ENCODE measurements around the gene MAP2. TPM values are rescaled to one million over a fixed set of nuclear protein-coding genes. Genes with fewer than 3 reads are reported as not detected.

MAP2 gene
- total and polyA plus RNA-seq, 10 of the 15 experiments (the other 5 are each of a cell fraction or from before 2014, with no cell fraction given): 0.01 TPM; not detected in 9

GRCh38 chr2:209456489-209456888 lies 32.6 kb downstream of the MAP2 start:
- Histone ChIP-seq H3K4me1 (ENCODE audit: control insufficient read depth, insufficient read depth, low read length) (no peaks in the 10 kb centered on the region), H3K4me2 (ENCODE audit: control insufficient read depth, insufficient read depth) (no peak overlapping the region), H3K27ac (ENCODE audit: control insufficient read depth, insufficient read depth) (no peak overlapping the region), H3K79me2 (ENCODE audit: control insufficient read depth, insufficient read depth, low read length) (no peaks in the 10 kb centered on the region), H3K9me3 (replicated peaks; ENCODE audit: control insufficient read depth, insufficient read depth, low read length) (no peaks in the 10 kb centered on the region), H4K20me1 (ENCODE audit: control insufficient read depth, insufficient read depth) (no peaks in the 10 kb centered on the region), H2AFZ (ENCODE audit: control insufficient read depth, low read depth, low read length) (no peak overlapping the region), H3K27me3 (replicated peaks in 1 of 2; ENCODE audit: control insufficient read depth in 2 of 2, insufficient read depth in 2 of 2, low read length in 1 of 2) (no peaks in the 10 kb centered on the region), H3K9ac (ENCODE audit: control insufficient read depth, insufficient read depth, low read length) (no peak overlapping the region), H3K36me3 (ENCODE audit: control insufficient read depth in 2 of 2, insufficient read depth in 2 of 2, low read length in 1 of 2) (no peaks in the 10 kb centered on the region), H3K4me3 (no peak overlapping the region)
- in situ Hi-C loops (cut with MboI): no loop called here
- BruUV-seq (replicated peaks): no TSS peak
- TF ChIP-seq NFIC (IDR thresholded peaks at IDR 0.05; ENCODE audit: low read depth, low read length): no peak
- TF ChIP-seq RBBP5 (conservative IDR thresholded peaks at IDR 0.05): no peak
- no peak for TF ChIP-seq E2F4 (IDR thresholded peaks at IDR 0.05; ENCODE audit: low read depth, low read length)
- no peak for TF ChIP-seq ZNF592 (IDR thresholded peaks at IDR 0.05)
- TF ChIP-seq MXI1 (IDR thresholded peaks at IDR 0.05; ENCODE audit: low read depth, low read length): no peak
- TF ChIP-seq NR2F1 (conservative IDR thresholded peaks at IDR 0.05): no peak
- no peak for TF ChIP-seq POLR2A (IDR thresholded peaks at IDR 0.05; ENCODE audit: low read depth, low read length)
- no peak for TF ChIP-seq TCF12 (IDR thresholded peaks at IDR 0.05; ENCODE audit: low read depth, low read length)
- TF ChIP-seq NKRF (conservative IDR thresholded peaks at IDR 0.05): no peak
- no peak for TF ChIP-seq CBFB (IDR thresholded peaks at IDR 0.05; ENCODE audit: low read depth)
- TF ChIP-seq ETV6 (conservative IDR thresholded peaks at IDR 0.05 in 1 of 2, IDR thresholded peaks at IDR 0.05 in 1 of 2; ENCODE audit: borderline replicate concordance in 1 of 2, low read depth in 1 of 2): no peak
- TF ChIP-seq HDAC6 (IDR thresholded peaks at IDR 0.05; ENCODE audit: unreplicated experiment): no peak
- no peak for TF ChIP-seq SREBF1 (IDR thresholded peaks at IDR 0.05; ENCODE audit: low read length)
- ChIA-PET POLR2A (no interaction called here), CTCF (interaction anchor here (1.0 kb wide), 1 partner anchor 120 kb away, joined by 3 read pairs; no protein-coding TSS in a partner anchor), RAD21 (ENCODE audit: unreplicated experiment) (no interaction called here), SMC1A (ENCODE audit: uncharacterized antibody, unreplicated experiment) (interaction anchor here (1.4 kb wide), 1 partner anchor 67 kb away, joined by 3 read pairs; no protein-coding TSS in a partner anchor)
- FAIRE-seq: no peak
- no peak for ATAC-seq
- intact Hi-C loops (cut with micrococcal nuclease; ENCODE audit: unreplicated experiment): no loop called here
- no peak for DNase-seq (ENCODE audit: low read depth, low spot score)

Measured in GM12878 (cell line).